EL (cell line): Measurements from ENCODE around the gene SMAD2.
A peak's percentile ranks its signal among the peaks of the same experiment; 100 is the strongest.

Experiments
- DNase-seq: peaks from one replicate; pipeline ENCODE4 v3.0.0-alpha.2; 2016

The SMAD2 gene

GRCh38 chr18:47893939-47894699 lies 36.3 kb downstream of the SMAD2 start:
- peak; percentile 58 for DNase-seq

GRCh38 chr18:47893047-47893446 lies 37.4 kb downstream of the SMAD2 start:
- peak; percentile 23 for DNase-seq

GRCh38 chr18:47888156-47888555 lies 42.3 kb downstream of the SMAD2 start:
- DNase-seq, result no peak

GRCh38 chr18:47887227-47887626 lies 43.2 kb downstream of the SMAD2 start:
- no peak for DNase-seq

- DNase-seq, result peak; percentile 86
Observed at GRCh38 chr18:47883771-47884413, 46.6 kb downstream of the SMAD2 start.

GRCh38 chr18:47882641-47883040 lies 47.8 kb downstream of the SMAD2 start:
- peak; percentile 51 for DNase-seq

- DNase-seq, result peak; percentile 85
Observed at GRCh38 chr18:47881752-47882455, 48.6 kb downstream of the SMAD2 start.

GRCh38 chr18:47881042-47881441 lies 49.4 kb downstream of the SMAD2 start:
- DNase-seq, result no peak

GRCh38 chr18:47877892-47878291 lies 52.6 kb downstream of the SMAD2 start:
- peak; percentile 14 for DNase-seq

GRCh38 chr18:47876813-47877212 lies 53.6 kb downstream of the SMAD2 start:
- DNase-seq, result no peak

GRCh38 chr18:47873625-47874024 lies 56.8 kb downstream of the SMAD2 start:
- DNase-seq, result no peak

- DNase-seq, result no peak
Observed at GRCh38 chr18:47872426-47872825, 58.0 kb downstream of the SMAD2 start.

- no peak for DNase-seq
Observed at GRCh38 chr18:47871288-47871687, 59.2 kb downstream of the SMAD2 start.

- no peak for DNase-seq
Observed at GRCh38 chr18:47870605-47871004, 59.9 kb downstream of the SMAD2 start.

GRCh38 chr18:47868744-47869143 lies 61.7 kb downstream of the SMAD2 start:
- no peak for DNase-seq

GRCh38 chr18:47865183-47865582 lies 65.3 kb downstream of the SMAD2 start:
- DNase-seq, result no peak

GRCh38 chr18:47863041-47863440 lies 67.4 kb downstream of the SMAD2 start:
- no peak for DNase-seq

GRCh38 chr18:47858607-47859006 lies 71.9 kb downstream of the SMAD2 start:
- no peak for DNase-seq

GRCh38 chr18:47847635-47848034 lies 82.8 kb downstream of the SMAD2 start:
- DNase-seq, result no peak

GRCh38 chr18:47846431-47846830 lies 84.0 kb downstream of the SMAD2 start:
- DNase-seq, result no peak

- no peak for DNase-seq
Observed at GRCh38 chr18:47844828-47845498, 85.5 kb downstream of the SMAD2 start.

GRCh38 chr18:47842836-47843235 lies 87.6 kb downstream of the SMAD2 start:
- DNase-seq, result no peak

- no peak for DNase-seq
Observed at GRCh38 chr18:47838396-47838795, 92.1 kb downstream of the SMAD2 start.
